ENCODE measurements around the gene DYSF.

GRCh38 chr2:71734620-71735019, 281.3 kb downstream of the DYSF start:
- no peak for TF ChIP-seq CTCF (IDR thresholded peaks at IDR 0.05)
- TF ChIP-seq POLR2A (IDR thresholded peaks at IDR 0.05) = no peak
